HG03095 (cell line): ENCODE measurements around the gene EPB41.

Experiments used
- ATAC-seq: cut with Tn5 transposase; IDR thresholded peaks from one replicate; pipeline ENCODE4 v1.9.1; 2021; ENCODE audit warnings: moderate library complexity; ENCODE audit not compliant: unreplicated experiment

EPB41 gene

DNA sequence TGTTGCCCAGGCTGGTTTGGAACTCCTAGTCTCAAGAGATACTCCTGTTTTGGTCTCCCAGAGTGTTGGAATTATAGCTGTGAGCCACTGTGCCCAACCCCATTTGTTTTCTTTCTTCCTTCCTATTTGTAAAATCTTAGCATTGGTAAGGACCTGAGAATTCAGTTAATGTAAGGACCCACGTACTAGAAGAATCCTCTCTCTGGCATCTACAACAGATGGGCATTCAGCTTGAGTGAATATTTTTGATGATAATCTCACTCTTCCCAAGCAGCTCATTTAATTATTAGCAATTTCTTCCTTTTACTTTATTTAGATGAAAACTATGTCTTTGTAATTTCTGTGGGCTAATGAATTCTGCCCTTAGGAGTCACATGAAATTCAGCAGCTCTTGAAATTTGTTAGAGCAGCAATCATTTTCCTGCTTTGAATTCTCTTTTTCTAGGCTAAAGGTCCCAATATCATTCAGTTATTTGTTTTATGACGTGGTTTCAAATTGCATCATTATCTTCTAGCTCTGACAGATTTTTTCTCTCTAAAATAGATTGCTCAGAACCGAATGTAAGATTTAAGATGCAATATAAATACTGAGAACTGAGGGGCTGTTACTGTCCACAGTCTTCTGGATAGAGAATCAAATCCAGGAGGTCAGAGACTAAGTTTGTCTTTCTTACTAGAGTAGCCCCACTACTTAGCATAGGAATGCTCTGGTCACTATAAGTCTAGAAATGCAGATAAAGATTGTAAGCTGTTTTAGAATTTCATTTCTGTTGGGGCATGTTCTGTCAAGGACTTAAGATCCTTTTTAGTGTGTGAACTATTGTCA is 59.4 kb downstream of the EPB41 start:
- ATAC-seq = no peak

- no peak for ATAC-seq
Observed at GRCh38 chr1:28974432-28974831, 60.1 kb downstream of the EPB41 start.

GRCh38 chr1:28976248-28976647 is 61.9 kb downstream of the EPB41 start:
- no peak for ATAC-seq

DNA sequence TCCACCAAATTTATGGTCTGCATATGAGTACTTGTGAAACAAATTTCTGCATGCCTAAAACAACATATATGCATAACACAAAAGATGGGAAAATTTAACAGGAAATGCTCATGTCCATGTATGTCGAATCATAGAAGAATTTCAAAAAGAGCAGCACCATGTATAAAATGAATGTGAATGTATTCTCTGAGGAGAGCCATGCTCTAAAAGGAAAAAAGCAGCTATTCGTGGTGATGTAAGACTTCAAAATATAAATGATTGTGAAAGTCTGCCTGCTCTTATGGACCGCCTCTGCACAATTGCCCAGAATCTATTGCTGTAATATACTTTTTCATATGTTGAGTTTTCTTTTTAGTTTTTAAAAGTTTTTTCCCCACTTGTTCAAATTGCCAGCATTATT is 66.8 kb downstream of the EPB41 start:
- ATAC-seq = no peak

DNA sequence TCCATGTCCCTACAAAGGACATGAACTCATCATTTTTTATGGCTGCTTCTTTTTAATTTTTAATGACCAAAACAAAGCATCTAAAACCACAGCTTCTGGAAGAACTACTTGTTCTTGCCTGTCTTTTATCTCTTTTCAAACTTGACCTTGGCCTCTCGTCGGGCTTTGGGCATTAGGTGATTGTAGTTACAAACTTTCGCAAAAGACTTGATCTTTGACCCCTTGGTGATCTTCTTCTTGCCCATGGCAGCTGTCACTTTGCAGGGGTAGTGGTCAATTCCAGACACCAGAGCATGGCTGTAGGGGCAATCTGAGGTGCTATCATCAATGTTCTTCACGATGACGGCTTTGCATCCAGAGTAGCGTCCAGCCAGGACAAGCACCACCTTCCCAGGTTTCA is 67.8 kb downstream of the EPB41 start:
- no peak for ATAC-seq

GRCh38 chr1:28983091-28983490 is 68.7 kb downstream of the EPB41 start:
- no peak for ATAC-seq

DNA sequence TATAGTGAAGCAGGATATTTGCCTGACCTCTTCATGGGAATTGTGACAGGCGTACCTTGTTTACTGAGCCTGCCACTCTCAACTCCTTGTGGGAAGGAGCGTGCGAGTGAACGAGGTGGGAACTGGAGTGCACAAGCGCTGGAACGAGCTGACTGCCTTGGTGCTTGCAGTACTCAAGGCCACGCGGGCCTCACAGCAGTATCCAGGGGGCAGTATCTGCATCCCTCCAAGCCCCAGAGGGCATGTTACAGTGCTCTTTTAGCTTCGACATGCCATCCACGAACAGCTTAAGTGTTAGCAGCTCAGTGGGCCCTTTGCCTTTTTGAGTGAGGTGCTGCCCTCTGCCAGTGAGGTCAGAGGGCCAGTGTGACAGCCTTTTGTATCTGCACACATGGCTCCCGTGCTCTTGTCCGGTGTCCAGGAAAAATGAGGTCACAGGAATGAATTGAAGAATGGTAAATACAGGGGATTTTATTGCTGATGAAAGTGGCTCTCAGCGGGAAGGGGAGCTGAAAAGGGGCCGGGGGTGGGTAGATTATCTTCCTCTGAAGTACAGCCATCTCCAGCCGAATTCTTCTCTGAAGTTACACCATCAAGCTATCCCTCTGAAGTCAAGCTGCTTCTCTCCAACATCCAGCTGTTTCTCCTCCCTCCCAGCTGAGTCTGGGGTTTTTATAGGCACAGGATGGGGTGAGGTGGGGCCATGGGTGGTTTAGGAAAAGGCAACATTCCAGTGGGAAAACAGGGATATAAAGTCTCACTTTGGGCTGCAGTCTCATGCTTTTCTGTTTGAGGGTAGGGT is 69.3 kb downstream of the EPB41 start:
- no peak for ATAC-seq

DNA sequence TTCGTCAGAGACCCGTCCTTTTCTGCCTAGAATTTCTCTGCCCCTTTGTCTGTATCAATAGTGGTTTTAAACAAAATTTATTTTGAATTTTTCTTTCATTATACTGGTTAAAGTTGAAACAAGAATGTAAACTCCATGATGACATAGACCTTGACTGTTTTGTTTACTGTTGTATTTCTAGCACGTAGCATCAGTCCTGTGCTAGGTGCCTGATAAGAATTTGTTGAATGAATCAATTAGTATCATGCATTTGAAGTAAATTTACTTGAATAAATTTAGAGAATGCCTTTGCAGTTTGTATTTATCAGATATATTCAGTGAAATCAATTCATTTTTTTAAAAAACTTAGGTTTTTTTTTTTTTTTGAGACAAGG is 69.9 kb downstream of the EPB41 start:
- no peak for ATAC-seq

DNA sequence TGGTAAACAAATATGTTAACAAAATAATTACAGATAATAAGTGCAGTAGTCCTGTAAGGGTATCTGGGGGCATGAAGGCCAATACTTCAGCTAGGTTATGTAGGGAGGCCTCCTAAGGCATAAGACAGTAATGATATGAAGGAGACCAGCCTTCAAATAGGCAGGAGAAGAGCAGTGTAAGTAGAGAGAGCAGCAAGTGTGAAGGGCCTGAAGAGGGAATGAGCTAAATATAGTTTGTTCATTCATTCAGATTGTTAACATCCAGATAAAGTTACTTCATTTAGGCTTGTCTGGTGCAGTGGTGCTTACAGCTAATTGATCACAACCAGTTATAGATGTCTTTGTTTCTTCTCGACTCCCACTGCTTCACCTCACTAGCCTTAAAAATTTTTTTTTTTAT is 71.1 kb downstream of the EPB41 start:
- no peak for ATAC-seq

DNA sequence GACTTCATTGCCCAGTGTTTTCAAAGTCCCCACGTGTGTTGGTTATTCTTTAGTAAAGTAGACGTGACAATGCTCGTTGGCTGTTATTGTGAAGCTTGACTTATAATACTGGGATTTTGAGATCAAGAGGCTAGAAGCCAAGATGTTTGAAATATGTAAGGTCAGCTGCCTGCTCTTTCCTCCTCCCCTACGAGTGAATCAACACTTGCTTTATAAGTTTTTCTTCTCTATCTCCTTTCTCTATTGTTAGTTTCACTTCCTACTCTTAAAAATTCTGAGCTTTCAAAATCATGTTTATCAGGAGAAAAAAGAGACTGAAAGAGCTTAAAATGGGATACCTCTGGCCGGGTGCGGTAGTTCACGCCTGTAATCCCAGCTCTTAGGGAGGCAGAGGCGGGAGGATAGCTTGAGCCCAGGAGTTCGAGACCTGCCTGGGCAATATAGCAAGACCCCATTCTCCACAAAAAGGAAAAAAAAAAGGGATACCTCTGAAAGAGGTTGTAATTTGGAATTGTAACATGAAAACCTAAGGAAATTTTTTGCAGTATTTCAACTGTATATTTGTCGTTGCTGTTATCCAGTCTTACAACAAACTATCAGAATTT is 72.0 kb downstream of the EPB41 start:
- ATAC-seq = no peak

- no peak for ATAC-seq
Observed at GRCh38 chr1:29002792-29003191, 88.4 kb downstream of the EPB41 start.

- ATAC-seq = no peak
Observed at GRCh38 chr1:29004288-29004687, 89.9 kb downstream of the EPB41 start.

- no peak for ATAC-seq
Observed at GRCh38 chr1:29004798-29005197, 90.4 kb downstream of the EPB41 start.

- ATAC-seq = no peak
Observed at GRCh38 chr1:29011775-29012174, 97.4 kb downstream of the EPB41 start.

DNA sequence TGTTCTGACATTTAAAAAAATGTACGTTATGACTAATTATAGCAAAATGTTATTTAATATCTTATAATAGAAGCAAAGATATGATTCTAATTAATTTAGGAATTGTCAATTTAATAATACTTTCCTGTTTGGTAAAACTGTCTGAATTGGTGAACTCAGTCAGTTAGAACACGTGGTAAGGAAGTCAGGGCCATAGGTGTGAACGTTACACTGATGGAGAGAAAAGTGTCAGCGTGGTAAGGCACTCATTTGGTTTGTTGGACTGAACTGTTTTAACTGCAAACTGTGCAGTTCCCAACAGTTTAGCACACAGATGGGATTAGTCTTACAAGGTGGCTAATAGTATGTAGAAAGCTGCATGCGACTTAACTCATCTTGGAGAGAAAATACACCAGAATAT is 102.9 kb downstream of the EPB41 start:
- ATAC-seq = no peak

- no peak for ATAC-seq
Observed at GRCh38 chr1:29017975-29018712, 103.8 kb downstream of the EPB41 start.

GRCh38 chr1:29022620-29023019 is 108.3 kb downstream of the EPB41 start:
- no peak for ATAC-seq

GRCh38 chr1:29029667-29030066 is 115.3 kb downstream of the EPB41 start:
- ATAC-seq = no peak

DNA sequence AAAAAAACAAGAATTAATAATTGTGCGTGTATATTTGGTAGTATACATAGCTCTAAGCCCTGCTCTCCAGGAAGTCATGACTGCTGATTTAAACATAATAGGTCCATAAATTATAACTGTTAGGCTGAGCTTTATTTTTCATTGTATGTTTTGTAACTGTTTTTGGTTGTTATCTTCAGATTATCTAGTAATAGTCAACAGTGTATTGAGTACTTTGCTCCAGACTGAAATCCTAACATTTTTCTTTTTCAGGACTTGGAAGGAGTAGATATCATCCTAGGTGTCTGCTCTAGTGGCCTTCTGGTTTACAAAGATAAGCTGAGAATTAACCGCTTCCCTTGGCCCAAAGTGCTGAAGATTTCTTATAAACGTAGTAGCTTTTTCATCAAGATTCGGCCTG is 118.5 kb downstream of the EPB41 start:
- no peak for ATAC-seq

GRCh38 chr1:29033829-29034466 is 119.6 kb downstream of the EPB41 start:
- ATAC-seq = no peak
